Heart left ventricle (tissue), 16 donors: ENCODE measurements around the gene DEAF1. TPM values are rescaled to one million over a fixed set of nuclear protein-coding genes. Genes with fewer than 3 reads are reported as not detected.
"Not testable (repeated sequence)": the region's sequence is repeated elsewhere in the genome, so short reads cannot be mapped to it uniquely, and the experiment has no call there.

Experiments
- ATAC-seq, 4 donors: fragments of 200-7000 bp; cut with Tn5 transposase; one replicate each; pipeline ENCODE4 v1.9.1; 2020 to 2022; ENCODE audit warnings: moderate library complexity in 4 of 4, mild to moderate bottlenecking in 3 of 4, moderate number of reproducible peaks in 1 of 4
- DNase-seq, 5 donors: peaks; one replicate each; pipeline ENCODE4 v3.0.0-alpha.2; 2020
- H3K27ac ChIP-seq, 12 donors: fragments of 200-600 bp; sonication (generic) in 4 of 12; one replicate each; pipeline versions ENCODE4 v1.5.0 to v1.8.0; 2016 to 2022; ENCODE audit warnings: mild to moderate bottlenecking in 2 of 12
- H3K27me3 ChIP-seq, 9 donors: fragments of 200-600 bp; sonication (generic) in 2 of 9; one replicate each; pipeline versions ENCODE4 v1.5.1 to v1.8.0; 2016 to 2022; ENCODE audit warnings: mild to moderate bottlenecking in 3 of 9
- H3K36me3 ChIP-seq, 9 donors: fragments of 200-600 bp; sonication (generic) in 2 of 9; one replicate each; pipeline versions ENCODE4 v1.5.0 to v1.8.0; 2018 to 2022; ENCODE audit warnings: mild to moderate bottlenecking in 2 of 9
- H3K4me1 ChIP-seq, 12 donors: fragments of 200-600 bp; sonication (generic) in 4 of 12; one replicate each; pipeline versions ENCODE4 v1.5.0 to v1.8.0; 2016 to 2022; ENCODE audit warnings: mild to moderate bottlenecking in 3 of 12
- H3K4me3 ChIP-seq, 12 donors: fragments of 200-600 bp; sonication (generic) in 4 of 12; one replicate each; pipeline versions ENCODE4 v1.5.0 to v1.8.0; 2017 to 2022; ENCODE audit warnings: mild to moderate bottlenecking in 9 of 12, moderate library complexity in 4 of 12
- H3K9me3 ChIP-seq, 12 donors: fragments of 200-600 bp; sonication (generic) in 4 of 12; one replicate each; pipeline versions ENCODE4 v1.5.0 to v1.8.0; 2016 to 2022; ENCODE audit warnings: mild to moderate bottlenecking in 1 of 12
- CTCF ChIP-seq, 12 donors: fragments of 200-600 bp; sonication (generic) in 4 of 12; IDR thresholded peaks; one replicate each; pipeline versions ENCODE4 v1.5.0 to v1.8.0; 2018 to 2022; ENCODE audit warnings: antibody characterized with exemption in 12 of 12, mild to moderate bottlenecking in 5 of 12
- POLR2A ChIP-seq, 2 donors: fragments of 450-650 bp; IDR thresholded peaks; one replicate each; pipeline ENCODE4 v1.6.1; 2017; ENCODE audit warnings: antibody characterized with exemption in 2 of 2, mild to moderate bottlenecking in 2 of 2, moderate library complexity in 2 of 2
- WGBS, 4 donors: extraction: QIAGEN DNeasy Blood & Tissue Kit in 2 of 4; methylation state at CpG; one replicate each; pipeline versions ENCODE4 v1.1.5 to v1.1.7; 2013 to 2018; 5-methylcytosine and 5-hydroxymethylcytosine counted together
- intact Hi-C, 10 donors: fragments of 100-400 bp; cut with DNase I; formaldehyde crosslinking; loops; one replicate each; pipeline versions ENCODE4 v1.11.1 to v1.14.2; 2022
- polyA plus RNA-seq, 2 donors: library from polyadenylated mRNA; stranded (reverse); fragments of 200-250 nt; gene quantifications; one replicate each; pipeline ENCODE4 v1.2.3, GENCODE V29; 2013
- total RNA-seq, 9 donors: library from RNA; depleted of rRNA in 2 of 9; stranded (reverse); fragments of >200 nt in 2 of 9; fragmentation: NEBNext Ultra II Directional in 3 of 9; extraction: Animal tissue kit (Norgen Biotek cat#: 25700) in 3 of 9; gene quantifications; one replicate each; pipeline versions ENCODE4 v1.1.0 to v1.2.4, GENCODE V29; 2016 to 2023
- donor health status: ischemic (EF 13 %, LVEDD 7.1; RV severe dilation, severe dysfunction).
- donor health status: healthy with polysubstance abuse.
- donor health status: DM: no; HTN: yes; CAD: no.
- donor health status: DM: no; HTN: no; CAD: no.
- donor health status: ischemic (EF 25% LVEDD 6.9; RV normal size, moderate dysfunction).
- donor health status: ischemic (EF 25% LVEDD 5.7; RV mildly dilated, moderate dysfunction).
- donor health status: healthy.
- donor health status: DM: yes; HTN: yes; CAD: no.
- donor health status: ischemic (EF 35%, LVEDD 5.7; RV mildly dilated, moderate dysfunction).
- donor health status: nonischemic (EF 11% LVEDD 7.7; RV severe dilation, severe dysfunction).
- donor health status: DM: yes; HTN: yes; CAD: no.
- donor health status: PGD.
- donor health status: ischemic (EF 29% LVEDD 5.4; RV normal size, mild dysfunction).
- donor health status: nonischemic (EF 23%, LVEDD 6.1; RV moderate dilation, normal function).

DEAF1 gene
- total and polyA plus RNA-seq, 11 donors, result 11.8 to 25.6 (median 15.1) TPM

GRCh38 chr11:692824-693414, 2.1 kb downstream of the DEAF1 start:
- H3K36me3 ChIP-seq, result peaks cover 0 to 26% (median 17%) of the 10 kb centered on the region in 9 donors
- peak overlapping the region in 11 of 12 donors; percentile 12 to 100 (median 54) for H3K27ac ChIP-seq
- peak overlapping the region in 5 of 12 donors; percentile 72 to 99 (median 92) for H3K4me3 ChIP-seq
- 86 to 90% (median 88%) methylated on average over 15 to 23 of the region's 23 CpGs for WGBS, 4 donors
- TF ChIP-seq POLR2A (IDR thresholded peaks at IDR 0.05) (no peak), CTCF (IDR thresholded peaks at IDR 0.05) (no peak)
- H3K27me3 ChIP-seq, result no peaks in the 10 kb centered on the region
- no peaks in the 10 kb centered on the region for H3K9me3 ChIP-seq
- DNase-seq, result peak in 1 of 5 donors; percentile 60
- no peak for ATAC-seq
- H3K4me1 ChIP-seq, result peaks cover 8 to 44% (median 28%) of the 10 kb centered on the region in 12 donors
- intact Hi-C loops, result loop anchor here in 1 of 10 donors (5.0 kb wide), 1 partner anchor 81 kb away; no protein-coding TSS in a partner anchor

GRCh38 chr11:691710-692590, 3.1 kb downstream of the DEAF1 start:
- 90 to 94% (median 91%) methylated on average over 18 of the region's 18 CpGs for WGBS, 4 donors
- ATAC-seq (no peak), DNase-seq (peak in 1 of 5 donors; percentile 35)
- Histone ChIP-seq H3K27me3 (no peaks in the 10 kb centered on the region), H3K4me3 (no peak overlapping the region), H3K36me3 (peaks cover 0 to 36% (median 26%) of the 10 kb centered on the region in 9 donors), H3K9me3 (no peaks in the 10 kb centered on the region), H3K27ac (no peak overlapping the region), H3K4me1 (peaks cover 8 to 35% (median 19%) of the 10 kb centered on the region in 12 donors)
- intact Hi-C loops, result loop anchor here in 1 of 10 donors (5.0 kb wide), 1 partner anchor 80 kb away; no protein-coding TSS in a partner anchor
- no peak for TF ChIP-seq POLR2A (IDR thresholded peaks at IDR 0.05)
- no peak for TF ChIP-seq CTCF (IDR thresholded peaks at IDR 0.05)

- peaks cover 5 to 26% (median 13%) of the 10 kb centered on the region in 12 donors for H3K4me1 ChIP-seq
- intact Hi-C loops, result loop anchor here in 1 of 10 donors (5.0 kb wide), 1 partner anchor 79 kb away; no protein-coding TSS in a partner anchor
- H3K27me3 ChIP-seq, result no peaks in the 10 kb centered on the region
- no peak overlapping the region for H3K27ac ChIP-seq
- TF ChIP-seq CTCF (IDR thresholded peaks at IDR 0.05), result no peak
- TF ChIP-seq POLR2A (IDR thresholded peaks at IDR 0.05), result no peak
- no peak for ATAC-seq
- WGBS, 4 donors, result 75 to 78% (median 77%) methylated on average over 23 to 27 of the region's 27 CpGs
- peak in 2 of 5 donors; percentile 13 to 59 for DNase-seq
- no peak overlapping the region for H3K4me3 ChIP-seq
- H3K9me3 ChIP-seq, result no peaks in the 10 kb centered on the region
- H3K36me3 ChIP-seq, result peaks cover 0 to 46% (median 34%) of the 10 kb centered on the region in 9 donors
Measured at GRCh38 chr11:690738-691633, 4.0 kb downstream of the DEAF1 start.

- H3K4me1 ChIP-seq, result peaks cover 5 to 26% (median 13%) of the 10 kb centered on the region in 12 donors
- peaks cover 0 to 53% (median 41%) of the 10 kb centered on the region in 9 donors for H3K36me3 ChIP-seq
- not testable (repeated sequence) for H3K27ac ChIP-seq, H3K4me3 ChIP-seq, H3K9me3 ChIP-seq, ATAC-seq, H3K27me3 ChIP-seq
- intact Hi-C loops, result loop anchor here in 1 of 10 donors (5.0 kb wide), 1 partner anchor 78 kb away; no protein-coding TSS in a partner anchor
- DNase-seq, result peak in 1 of 5 donors; percentile 4
- WGBS, 4 donors, result 96 to 99% (median 97%) methylated on average over 3 of the region's 3 CpGs
Measured at GRCh38 chr11:690244-690643, 4.8 kb downstream of the DEAF1 start.
